ENCODE data around the gene PPP1R13B.

PPP1R13B gene

GRCh38 chr14:103690332-103690731 lies 157.0 kb downstream of the PPP1R13B start:
- in situ Hi-C loops (cut with MboI; ENCODE audit: low sequenced_read_pairs): no loop called here

- in situ Hi-C loops (cut with MboI; ENCODE audit: low sequenced_read_pairs): no loop called here
Observed at GRCh38 chr14:103688906-103689902, 158.2 kb downstream of the PPP1R13B start.

GRCh38 chr14:103688441-103688840 lies 158.9 kb downstream of the PPP1R13B start:
- in situ Hi-C loops (cut with MboI; ENCODE audit: low sequenced_read_pairs): no loop called here

GRCh38 chr14:103687712-103688111 lies 159.7 kb downstream of the PPP1R13B start:
- in situ Hi-C loops (cut with MboI; ENCODE audit: low sequenced_read_pairs): no loop called here

- in situ Hi-C loops (cut with MboI; ENCODE audit: low sequenced_read_pairs): no loop called here
Observed at GRCh38 chr14:103686831-103687485, 160.4 kb downstream of the PPP1R13B start.

- in situ Hi-C loops (cut with MboI; ENCODE audit: low sequenced_read_pairs): no loop called here
Observed at GRCh38 chr14:103685276-103686211, 161.8 kb downstream of the PPP1R13B start.

- in situ Hi-C loops (cut with MboI; ENCODE audit: low sequenced_read_pairs): no loop called here
Observed at GRCh38 chr14:103684871-103685270, 162.5 kb downstream of the PPP1R13B start.

GRCh38 chr14:103684471-103684870 lies 162.9 kb downstream of the PPP1R13B start:
- in situ Hi-C loops (cut with MboI; ENCODE audit: low sequenced_read_pairs): no loop called here

Measured in HL-60/S4 treated with retinoic acid at 250 ng/mL for 4 days and 3 days (cell line).